ENCODE results near the gene YIPF7.

DNA sequence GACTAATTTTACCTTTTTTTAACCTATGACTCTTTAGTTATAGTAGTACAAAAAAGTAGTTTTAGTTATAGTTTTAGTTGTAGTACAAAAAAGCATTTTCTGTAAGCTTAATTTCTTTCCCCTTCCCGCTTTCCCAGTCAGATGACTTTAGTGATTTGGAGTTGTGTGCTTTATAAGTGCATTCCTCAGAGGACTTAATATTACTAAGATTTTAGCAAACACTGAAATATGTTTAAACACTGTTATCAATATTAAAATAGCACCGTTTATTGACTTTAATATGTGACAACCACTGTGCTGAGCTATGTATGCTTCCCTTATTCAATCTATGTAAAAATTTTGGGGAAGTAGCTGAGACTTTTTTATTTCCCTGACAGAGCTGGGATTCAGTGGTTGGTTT lies 49.6 kb upstream of the YIPF7 start:
- TF ChIP-seq CEBPB (IDR thresholded peaks at IDR 0.05), result no peak
- TF ChIP-seq, protein P1, sequence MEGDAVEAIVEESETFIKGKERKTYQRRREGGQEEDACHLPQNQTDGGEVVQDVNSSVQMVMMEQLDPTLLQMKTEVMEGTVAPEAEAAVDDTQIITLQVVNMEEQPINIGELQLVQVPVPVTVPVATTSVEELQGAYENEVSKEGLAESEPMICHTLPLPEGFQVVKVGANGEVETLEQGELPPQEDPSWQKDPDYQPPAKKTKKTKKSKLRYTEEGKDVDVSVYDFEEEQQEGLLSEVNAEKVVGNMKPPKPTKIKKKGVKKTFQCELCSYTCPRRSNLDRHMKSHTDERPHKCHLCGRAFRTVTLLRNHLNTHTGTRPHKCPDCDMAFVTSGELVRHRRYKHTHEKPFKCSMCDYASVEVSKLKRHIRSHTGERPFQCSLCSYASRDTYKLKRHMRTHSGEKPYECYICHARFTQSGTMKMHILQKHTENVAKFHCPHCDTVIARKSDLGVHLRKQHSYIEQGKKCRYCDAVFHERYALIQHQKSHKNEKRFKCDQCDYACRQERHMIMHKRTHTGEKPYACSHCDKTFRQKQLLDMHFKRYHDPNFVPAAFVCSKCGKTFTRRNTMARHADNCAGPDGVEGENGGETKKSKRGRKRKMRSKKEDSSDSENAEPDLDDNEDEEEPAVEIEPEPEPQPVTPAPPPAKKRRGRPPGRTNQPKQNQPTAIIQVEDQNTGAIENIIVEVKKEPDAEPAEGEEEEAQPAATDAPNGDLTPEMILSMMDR (IDR thresholded peaks at IDR 0.05), result no peak
- TF ChIP-seq, protein P2, sequence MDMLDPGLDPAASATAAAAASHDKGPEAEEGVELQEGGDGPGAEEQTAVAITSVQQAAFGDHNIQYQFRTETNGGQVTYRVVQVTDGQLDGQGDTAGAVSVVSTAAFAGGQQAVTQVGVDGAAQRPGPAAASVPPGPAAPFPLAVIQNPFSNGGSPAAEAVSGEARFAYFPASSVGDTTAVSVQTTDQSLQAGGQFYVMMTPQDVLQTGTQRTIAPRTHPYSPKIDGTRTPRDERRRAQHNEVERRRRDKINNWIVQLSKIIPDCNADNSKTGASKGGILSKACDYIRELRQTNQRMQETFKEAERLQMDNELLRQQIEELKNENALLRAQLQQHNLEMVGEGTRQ (IDR thresholded peaks at IDR 0.05), result no peak
- TF ChIP-seq, protein P3, sequence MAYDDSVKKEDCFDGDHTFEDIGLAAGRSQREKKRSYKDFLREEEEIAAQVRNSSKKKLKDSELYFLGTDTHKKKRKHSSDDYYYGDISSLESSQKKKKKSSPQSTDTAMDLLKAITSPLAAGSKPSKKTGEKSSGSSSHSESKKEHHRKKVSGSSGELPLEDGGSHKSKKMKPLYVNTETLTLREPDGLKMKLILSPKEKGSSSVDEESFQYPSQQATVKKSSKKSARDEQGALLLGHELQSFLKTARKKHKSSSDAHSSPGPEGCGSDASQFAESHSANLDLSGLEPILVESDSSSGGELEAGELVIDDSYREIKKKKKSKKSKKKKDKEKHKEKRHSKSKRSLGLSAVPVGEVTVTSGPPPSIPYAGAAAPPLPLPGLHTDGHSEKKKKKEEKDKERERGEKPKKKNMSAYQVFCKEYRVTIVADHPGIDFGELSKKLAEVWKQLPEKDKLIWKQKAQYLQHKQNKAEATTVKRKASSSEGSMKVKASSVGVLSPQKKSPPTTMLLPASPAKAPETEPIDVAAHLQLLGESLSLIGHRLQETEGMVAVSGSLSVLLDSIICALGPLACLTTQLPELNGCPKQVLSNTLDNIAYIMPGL (CRISPR knock-in tag; IDR thresholded peaks at IDR 0.05; ENCODE audit: borderline replicate concordance), result no peak
- no peak for TF ChIP-seq SMC3 (IDR thresholded peaks at IDR 0.05)
- TF ChIP-seq, protein P4, sequence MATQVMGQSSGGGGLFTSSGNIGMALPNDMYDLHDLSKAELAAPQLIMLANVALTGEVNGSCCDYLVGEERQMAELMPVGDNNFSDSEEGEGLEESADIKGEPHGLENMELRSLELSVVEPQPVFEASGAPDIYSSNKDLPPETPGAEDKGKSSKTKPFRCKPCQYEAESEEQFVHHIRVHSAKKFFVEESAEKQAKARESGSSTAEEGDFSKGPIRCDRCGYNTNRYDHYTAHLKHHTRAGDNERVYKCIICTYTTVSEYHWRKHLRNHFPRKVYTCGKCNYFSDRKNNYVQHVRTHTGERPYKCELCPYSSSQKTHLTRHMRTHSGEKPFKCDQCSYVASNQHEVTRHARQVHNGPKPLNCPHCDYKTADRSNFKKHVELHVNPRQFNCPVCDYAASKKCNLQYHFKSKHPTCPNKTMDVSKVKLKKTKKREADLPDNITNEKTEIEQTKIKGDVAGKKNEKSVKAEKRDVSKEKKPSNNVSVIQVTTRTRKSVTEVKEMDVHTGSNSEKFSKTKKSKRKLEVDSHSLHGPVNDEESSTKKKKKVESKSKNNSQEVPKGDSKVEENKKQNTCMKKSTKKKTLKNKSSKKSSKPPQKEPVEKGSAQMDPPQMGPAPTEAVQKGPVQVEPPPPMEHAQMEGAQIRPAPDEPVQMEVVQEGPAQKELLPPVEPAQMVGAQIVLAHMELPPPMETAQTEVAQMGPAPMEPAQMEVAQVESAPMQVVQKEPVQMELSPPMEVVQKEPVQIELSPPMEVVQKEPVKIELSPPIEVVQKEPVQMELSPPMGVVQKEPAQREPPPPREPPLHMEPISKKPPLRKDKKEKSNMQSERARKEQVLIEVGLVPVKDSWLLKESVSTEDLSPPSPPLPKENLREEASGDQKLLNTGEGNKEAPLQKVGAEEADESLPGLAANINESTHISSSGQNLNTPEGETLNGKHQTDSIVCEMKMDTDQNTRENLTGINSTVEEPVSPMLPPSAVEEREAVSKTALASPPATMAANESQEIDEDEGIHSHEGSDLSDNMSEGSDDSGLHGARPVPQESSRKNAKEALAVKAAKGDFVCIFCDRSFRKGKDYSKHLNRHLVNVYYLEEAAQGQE (IDR thresholded peaks at IDR 0.05), result no peak
- no peak for TF ChIP-seq POLR2A (IDR thresholded peaks at IDR 0.05; ENCODE audit: low read length)
- no peak for TF ChIP-seq ZNF302 (CRISPR knock-in tag; IDR thresholded peaks at IDR 0.05)
- no peak for TF ChIP-seq CHD2 (IDR thresholded peaks at IDR 0.05; ENCODE audit: low read length, partially characterized antibody)
- no peak for TF ChIP-seq POLR2AphosphoS2 (conservative IDR thresholded peaks at IDR 0.05; ENCODE audit: low read length)
- TF ChIP-seq KDM5A (IDR thresholded peaks at IDR 0.05), result no peak
- no peak for TF ChIP-seq RAD21 (conservative IDR thresholded peaks at IDR 0.05 in 1 of 2, IDR thresholded peaks at IDR 0.05 in 1 of 2)
- no peak for TF ChIP-seq MYC (IDR thresholded peaks at IDR 0.05; ENCODE audit: borderline replicate concordance, low read length)
- TF ChIP-seq BHLHE40 (IDR thresholded peaks at IDR 0.05; ENCODE audit: low read depth, low read length), result no peak
